SK-N-SH (cell line): ENCODE results near the gene TCN2. TPM values are rescaled to one million over a fixed set of nuclear protein-coding genes. Genes with fewer than 3 reads are reported as not detected.

Experiments
- CTCF ChIA-PET: fragments of 300-600, 350-600 bp; formaldehyde crosslinking; extraction: SDS; loops from one replicate; lab custom pipeline; 2021; lab: Yijun Ruan, JAX
- POLR2A ChIA-PET: fragments of 350-600 bp; sonication (Branson Sonifier 250); formaldehyde crosslinking; extraction: SDS; loops from one replicate; lab custom pipeline; 2020; ENCODE audit warnings: antibody characterized with exemption, inconsistent platforms; lab: Yijun Ruan, JAX
- DNase-seq: peaks from one replicate; pipeline ENCODE4 v3.0.0; 2012
- H2AFZ ChIP-seq: fragments of 200-600 bp; sonication (generic); 2 replicates; pipeline ENCODE4 v1.8.1; 2016; ENCODE audit warnings: antibody characterized with exemption, mild to moderate bottlenecking, low read depth
- H3F3A ChIP-seq: fragments of 200-600 bp; sonication (generic); replicated peaks from 2 replicates; pipeline ENCODE3; 2016; ENCODE audit warnings: antibody characterized with exemption, mild to moderate bottlenecking; ENCODE audit not compliant: insufficient read depth
- H3K27ac ChIP-seq, 2 experiments: fragments of 200-500 bp in 1 of 2; fragments of 200-600 bp in 1 of 2; sonication (Bioruptor generic) in 1 of 2; sonication (generic), shearing (Covaris generic) in 1 of 2; 2 replicates each; pipeline versions ENCODE4 v1.5.1 to v1.6.1; 2014 to 2016; ENCODE audit warnings: low read depth in 2 of 2, inconsistent platforms in 1 of 2, low read length in 1 of 2, mild to moderate bottlenecking in 1 of 2, mixed read lengths in 1 of 2
- H3K27me3 ChIP-seq: fragments of 200-600 bp; sonication (generic), shearing (Covaris generic); 2 replicates; pipeline ENCODE4 v1.6.1; 2016; ENCODE audit warnings: mixed run types; ENCODE audit not compliant: insufficient read depth
- H3K36me3 ChIP-seq, 2 experiments: fragments of 200-500 bp in 1 of 2; fragments of 200-600 bp in 1 of 2; sonication (Bioruptor generic) in 1 of 2; sonication (generic) in 1 of 2; replicated peaks in 1 of 2; 2 replicates each; pipeline versions ENCODE3 to v1.5.1; 2014 to 2016; ENCODE audit warnings: low read length in 1 of 2, mild to moderate bottlenecking in 1 of 2; ENCODE audit not compliant: insufficient read depth in 2 of 2, control insufficient read depth in 1 of 2
- H3K4me1 ChIP-seq, 2 experiments: fragments of 200-500 bp in 1 of 2; fragments of 200-600 bp in 1 of 2; sonication (Bioruptor generic) in 1 of 2; sonication (generic), shearing (Covaris generic) in 1 of 2; 2 replicates each; pipeline versions ENCODE4 v1.5.1 to v1.6.1; 2014 to 2016; ENCODE audit warnings: low read depth in 1 of 2, low read length in 1 of 2, mixed run types in 1 of 2; ENCODE audit not compliant: insufficient read depth in 2 of 2, control insufficient read depth in 1 of 2
- H3K4me2 ChIP-seq: fragments of 200-600 bp; sonication (generic), shearing (Covaris generic); 2 replicates; pipeline ENCODE4 v1.6.1; 2017; ENCODE audit warnings: mixed run types
- H3K4me3 ChIP-seq, 2 experiments: fragments of 200-500 bp in 1 of 2; fragments of 200-600 bp in 1 of 2; sonication (Bioruptor generic) in 1 of 2; sonication (generic), shearing (Covaris generic) in 1 of 2; 2 replicates each; pipeline versions ENCODE4 v1.5.1 to v1.8.1; 2014 to 2016; ENCODE audit warnings: low read depth in 2 of 2, inconsistent platforms in 1 of 2, low read length in 1 of 2, mild to moderate bottlenecking in 1 of 2, mixed read lengths in 1 of 2, moderate library complexity in 1 of 2
- H3K79me2 ChIP-seq: fragments of 200-600 bp; sonication (generic); 2 replicates; pipeline ENCODE4 v1.8.1; 2017; ENCODE audit warnings: mild to moderate bottlenecking; ENCODE audit not compliant: insufficient read depth
- H3K9ac ChIP-seq: fragments of 200-600 bp; sonication (generic); 2 replicates; pipeline ENCODE4 v1.6.1; 2017; ENCODE audit warnings: mixed run types
- H3K9me2 ChIP-seq: fragments of 200-600 bp; sonication (generic); 2 replicates; pipeline ENCODE4 v1.6.1; 2017; ENCODE audit warnings: mixed run types
- H3K9me3 ChIP-seq: fragments of 200-600 bp; sonication (generic); 2 replicates; pipeline ENCODE4 v1.6.1; 2017; ENCODE audit warnings: mixed run types, mild to moderate bottlenecking, moderate library complexity
- H4K20me1 ChIP-seq: fragments of 200-600 bp; sonication (generic); 2 replicates; pipeline ENCODE4 v1.6.1; 2017; ENCODE audit warnings: mild to moderate bottlenecking, mixed run types; ENCODE audit not compliant: insufficient read depth
- CHD2 ChIP-seq: fragments of 150-350 bp; IDR thresholded peaks from 2 replicates; pipeline ENCODE4 v1.6.1; 2018; ENCODE audit warnings: low read length; ENCODE audit not compliant: partially characterized antibody
- CTCF ChIP-seq: fragments of 200-600 bp; sonication (generic); IDR thresholded peaks from 2 replicates; pipeline ENCODE4 v1.6.1; 2017; ENCODE audit warnings: antibody characterized with exemption, mild to moderate bottlenecking, moderate library complexity
- ELF1 ChIP-seq: IDR thresholded peaks from 2 replicates; pipeline ENCODE4 v1.4.0; 2012
- FOXJ3 ChIP-seq: sonication (generic); formaldehyde crosslinking; IDR thresholded peaks from 2 replicates; pipeline ENCODE4 v1.5.1; 2020; ENCODE audit warnings: mild to moderate bottlenecking, missing genetic modification reagents
- GATA2 ChIP-seq: sonication (generic); formaldehyde crosslinking; IDR thresholded peaks from 2 replicates; pipeline ENCODE4 v1.5.0; 2020; ENCODE audit warnings: mild to moderate bottlenecking, missing genetic modification reagents
- IRF3 ChIP-seq: fragments of 150-350 bp; IDR thresholded peaks from 2 replicates; pipeline ENCODE4 v1.6.1; 2016; ENCODE audit warnings: mild to moderate bottlenecking, low read depth, low read length
- MAX ChIP-seq: IDR thresholded peaks from 2 replicates; pipeline ENCODE4 v1.4.0; 2012; ENCODE audit warnings: low read depth
- MEF2A ChIP-seq: IDR thresholded peaks from 2 replicates; pipeline ENCODE4 v1.4.0; 2012; ENCODE audit warnings: low read depth, borderline replicate concordance
- NFIC ChIP-seq: IDR thresholded peaks from 2 replicates; pipeline ENCODE4 v1.4.0; 2012; ENCODE audit warnings: borderline replicate concordance
- PBX3 ChIP-seq: IDR thresholded peaks from 2 replicates; pipeline ENCODE4; 2012
- RAD21 ChIP-seq: IDR thresholded peaks from 2 replicates; pipeline ENCODE4 v1.6.1; 2012; ENCODE audit warnings: mild to moderate bottlenecking, low read length
- RFX5 ChIP-seq: IDR thresholded peaks from 2 replicates; pipeline ENCODE4 v1.6.1; 2012; ENCODE audit warnings: mild to moderate bottlenecking, improper control_type of control experiment, low read length
- SIN3A ChIP-seq: IDR thresholded peaks from 2 replicates; pipeline ENCODE4 v1.6.1; 2012; ENCODE audit warnings: low read depth, mild to moderate bottlenecking, low read length, moderate library complexity, borderline replicate concordance
- SMC3 ChIP-seq: IDR thresholded peaks from 2 replicates; pipeline ENCODE4 v1.6.1; 2012; ENCODE audit warnings: low read depth, low read length, improper control_type of control experiment
- USF1 ChIP-seq: IDR thresholded peaks from 2 replicates; pipeline ENCODE4 v1.4.0; 2012; ENCODE audit warnings: low read depth, borderline replicate concordance
- YY1 ChIP-seq: IDR thresholded peaks from 2 replicates; pipeline ENCODE4 v1.4.0; 2012; ENCODE audit warnings: low read depth, mild to moderate bottlenecking
- WGBS: methylation state at CpG from one replicate; pipeline ENCODE4 v1.1.6; 2017; ENCODE audit warnings: low lambda C conversion rate; 5-methylcytosine and 5-hydroxymethylcytosine counted together
- polyA plus RNA-seq, 3 experiments: library from polyadenylated mRNA; depleted of rRNA; stranded (reverse); fragments of >200 nt; gene quantifications; 2 replicates each; pipeline ENCODE4 v1.2.3, GENCODE V29; 2012

The TCN2 gene
- polyA plus RNA-seq, 1 of the 3 experiments (the other 2 are of a cell fraction) = 4.1 TPM

- Histone ChIP-seq H2AFZ (peak overlapping the region; percentile 94), H3K9ac (no peak overlapping the region), H3F3A (peaks cover 4% of the 10 kb centered on the region), H4K20me1 (no peaks in the 10 kb centered on the region), H3K27me3 (no peaks in the 10 kb centered on the region), H3K4me3 (peak overlapping the region; percentile 53 to 56; a peak in 3 of 4 replicates), H3K27ac (peak overlapping the region in 1 of 2 experiments; percentile 64; a peak in 2 of 4 replicates), H3K4me1 (peaks cover 10 to 15% of the 10 kb centered on the region in 2 experiments; a peak in 2 of 4 replicates), H3K36me3 (no peaks in the 10 kb centered on the region), H3K79me2 (no peaks in the 10 kb centered on the region), H3K9me3 (no peaks in the 10 kb centered on the region), H3K9me2 (no peaks in the 10 kb centered on the region), H3K4me2 (peak overlapping the region; percentile 82)
- TF ChIP-seq MAX (no peak), NFIC (no peak), SMC3 (no peak), MEF2A (no peak), RFX5 (no peak), ELF1 (no peak), CTCF (no peak), GATA2 (CRISPR knock-in tag) (no peak), PBX3 (no peak), IRF3 (no peak), FOXJ3 (CRISPR knock-in tag) (no peak)
- DNase-seq = no peak
- 93% methylated on average over 7 of the region's 7 CpGs for WGBS
- ChIA-PET POLR2A (interaction anchor here (1.0 kb wide), 2 partner anchors 10 to 16 kb away, joined by 3 read pairs; partner anchors contain the start of gene PES1), CTCF (interaction anchor here (0.6 to 4.1 kb wide), 8 partner anchors 9 to 1690 kb away, joined by 3 to 24 read pairs (median 6); partner anchors contain the start of genes MTFP1 and SLC35E4)
Measured at GRCh38 chr22:30607300-30607930, 441 bp downstream of the TCN2 start.

GRCh38 chr22:30607939-30608338, 965 bp downstream of the TCN2 start:
- H3K4me2 ChIP-seq = no peak overlapping the region
- H4K20me1 ChIP-seq = no peaks in the 10 kb centered on the region
- H3F3A ChIP-seq = peaks cover 4% of the 10 kb centered on the region
- no peaks in the 10 kb centered on the region for H3K79me2 ChIP-seq
- H3K9me2 ChIP-seq = no peaks in the 10 kb centered on the region
- H3K4me3 ChIP-seq = no peak overlapping the region
- no peak overlapping the region for H3K9ac ChIP-seq
- no peak overlapping the region for H2AFZ ChIP-seq
- ChIA-PET CTCF (interaction anchor here (0.8 to 4.1 kb wide), 5 partner anchors 8 to 311 kb away, joined by 3 to 24 read pairs (median 6); partner anchors contain the start of genes MTFP1 and SLC35E4), POLR2A (interaction anchor here (1.0 kb wide), 1 partner anchor 16 kb away, joined by 3 read pairs; the partner anchor contains the start of gene PES1)
- 87% methylated on average over 7 of the region's 7 CpGs for WGBS
- H3K36me3 ChIP-seq = no peaks in the 10 kb centered on the region
- DNase-seq = no peak
- peaks cover 10 to 15% of the 10 kb centered on the region in 2 experiments; a peak in 2 of 4 replicates for H3K4me1 ChIP-seq
- no peaks in the 10 kb centered on the region for H3K27me3 ChIP-seq
- no peaks in the 10 kb centered on the region for H3K9me3 ChIP-seq
- H3K27ac ChIP-seq = no peak overlapping the region
- TF ChIP-seq NFIC (no peak), RAD21 (no peak), FOXJ3 (CRISPR knock-in tag) (no peak), USF1 (no peak), CHD2 (no peak), ELF1 (no peak), YY1 (no peak), PBX3 (no peak), SIN3A (no peak)
